Measurements from ENCODE around the gene SBNO2.

The SBNO2 gene

GRCh38 chr19:1113986-1114483, 60.0 kb downstream of the SBNO2 start:
- TF ChIP-seq, protein P1, sequence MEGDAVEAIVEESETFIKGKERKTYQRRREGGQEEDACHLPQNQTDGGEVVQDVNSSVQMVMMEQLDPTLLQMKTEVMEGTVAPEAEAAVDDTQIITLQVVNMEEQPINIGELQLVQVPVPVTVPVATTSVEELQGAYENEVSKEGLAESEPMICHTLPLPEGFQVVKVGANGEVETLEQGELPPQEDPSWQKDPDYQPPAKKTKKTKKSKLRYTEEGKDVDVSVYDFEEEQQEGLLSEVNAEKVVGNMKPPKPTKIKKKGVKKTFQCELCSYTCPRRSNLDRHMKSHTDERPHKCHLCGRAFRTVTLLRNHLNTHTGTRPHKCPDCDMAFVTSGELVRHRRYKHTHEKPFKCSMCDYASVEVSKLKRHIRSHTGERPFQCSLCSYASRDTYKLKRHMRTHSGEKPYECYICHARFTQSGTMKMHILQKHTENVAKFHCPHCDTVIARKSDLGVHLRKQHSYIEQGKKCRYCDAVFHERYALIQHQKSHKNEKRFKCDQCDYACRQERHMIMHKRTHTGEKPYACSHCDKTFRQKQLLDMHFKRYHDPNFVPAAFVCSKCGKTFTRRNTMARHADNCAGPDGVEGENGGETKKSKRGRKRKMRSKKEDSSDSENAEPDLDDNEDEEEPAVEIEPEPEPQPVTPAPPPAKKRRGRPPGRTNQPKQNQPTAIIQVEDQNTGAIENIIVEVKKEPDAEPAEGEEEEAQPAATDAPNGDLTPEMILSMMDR (IDR thresholded peaks at IDR 0.05; ENCODE audit: borderline replicate concordance, insufficient read depth, low read depth, low read length): no peak
- no peak overlapping the region for H3K4me3 ChIP-seq (ENCODE audit: low read depth, low read length)

DNA sequence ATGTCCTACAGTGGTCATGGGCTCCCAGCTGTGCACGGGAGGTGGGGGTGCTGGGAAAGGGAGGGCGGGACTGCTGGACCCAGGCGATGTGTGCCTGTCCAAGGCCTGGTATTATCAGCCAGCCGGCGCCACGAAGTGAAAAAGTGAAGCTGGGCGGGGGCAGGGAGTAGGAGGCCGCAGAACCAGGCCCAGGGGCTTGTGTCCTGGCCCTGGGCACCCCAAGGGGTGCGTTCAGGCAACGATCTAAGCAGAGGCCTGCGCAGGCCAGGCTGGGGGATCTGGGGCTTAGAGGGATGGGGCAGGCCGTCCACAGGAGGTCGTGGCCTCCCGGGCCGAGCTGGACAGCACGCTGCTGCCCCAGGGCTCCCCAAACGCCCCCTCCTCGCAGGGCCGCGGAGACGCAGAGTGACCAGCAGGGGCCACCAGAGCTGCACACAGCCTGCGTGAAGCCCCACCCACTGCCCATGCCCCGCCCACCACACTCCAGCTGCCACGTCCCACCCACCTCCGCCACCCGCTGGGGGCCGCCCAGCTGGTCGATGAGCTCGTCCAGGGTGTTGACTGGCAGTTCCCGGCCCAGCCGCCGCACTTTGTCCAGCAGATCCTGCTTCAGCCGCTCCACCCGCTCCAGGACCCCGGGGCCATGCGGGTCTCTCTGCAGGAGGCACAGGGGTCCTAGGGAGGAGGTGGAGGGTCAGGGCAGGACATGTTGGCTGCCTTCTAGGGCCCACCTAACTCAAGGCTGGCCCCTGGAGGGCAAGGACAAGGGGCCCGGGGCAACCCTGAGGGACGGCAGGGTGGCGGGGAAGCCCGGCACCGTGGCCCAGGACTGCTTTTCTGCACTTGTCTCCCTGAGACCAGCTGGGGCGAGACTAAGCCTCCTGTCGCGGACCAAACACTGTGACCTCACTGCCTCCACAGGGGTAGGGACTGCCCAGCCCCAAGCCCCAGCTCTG, 60.8 kb downstream of the SBNO2 start:
- TF ChIP-seq, protein P1 (IDR thresholded peaks at IDR 0.05; ENCODE audit: borderline replicate concordance, insufficient read depth, low read depth, low read length): peak; percentile 92
- no peak overlapping the region for H3K4me3 ChIP-seq (ENCODE audit: low read depth, low read length)

- TF ChIP-seq, protein P1 (IDR thresholded peaks at IDR 0.05; ENCODE audit: borderline replicate concordance, insufficient read depth, low read depth, low read length): no peak
- no peak overlapping the region for H3K4me3 ChIP-seq (ENCODE audit: low read depth, low read length)
Observed at GRCh38 chr19:1112268-1113029, 61.6 kb downstream of the SBNO2 start.

- no peak overlapping the region for H3K4me3 ChIP-seq (ENCODE audit: low read depth, low read length)
- TF ChIP-seq, protein P1 (IDR thresholded peaks at IDR 0.05; ENCODE audit: borderline replicate concordance, insufficient read depth, low read depth, low read length): no peak
Observed at GRCh38 chr19:1111641-1112267, 62.3 kb downstream of the SBNO2 start.

- H3K4me3 ChIP-seq (ENCODE audit: low read depth, low read length): no peak overlapping the region
- TF ChIP-seq, protein P1 (IDR thresholded peaks at IDR 0.05; ENCODE audit: borderline replicate concordance, insufficient read depth, low read depth, low read length): no peak
Observed at GRCh38 chr19:1110809-1111640, 63.0 kb downstream of the SBNO2 start.
